ENCODE measurements around the gene ZNF618.

Gene ZNF618

GRCh38 chr9:114086607-114087006 lies 210.5 kb downstream of the ZNF618 start:
- DNase-seq, result no peak

- no peak for DNase-seq
These were observed 211.6 kb downstream of the ZNF618 start for GRCh38 chr9:114087721-114088120.

DNA sequence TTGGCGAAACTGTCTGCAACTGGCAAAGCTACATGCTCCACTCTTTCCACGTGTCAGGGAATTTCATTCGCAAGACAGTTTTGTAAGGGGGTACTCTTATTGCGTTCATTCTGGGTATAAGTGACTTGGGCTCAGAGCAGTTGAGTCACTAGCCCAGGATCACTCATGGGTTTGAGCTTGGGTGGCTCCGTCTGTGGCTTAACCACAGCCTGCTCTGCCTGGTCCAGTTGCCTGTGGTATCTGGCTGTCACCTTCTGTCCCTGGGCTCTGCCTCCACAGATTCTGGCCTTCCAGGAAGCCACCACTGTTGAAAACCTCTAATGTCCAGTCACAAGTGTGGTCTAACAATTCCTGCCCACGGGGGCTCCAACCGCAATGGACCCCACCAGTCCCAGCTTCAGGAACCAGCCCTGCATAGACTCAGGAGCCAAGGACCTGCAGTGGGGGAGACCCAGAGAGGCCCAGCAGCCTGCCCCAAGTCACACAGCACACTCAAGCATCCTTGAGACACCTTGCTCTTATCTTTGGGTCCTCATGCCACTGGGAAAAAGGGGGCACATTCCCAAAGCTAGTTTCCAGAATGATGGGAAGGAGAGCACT lies 212.6 kb downstream of the ZNF618 start:
- no peak for DNase-seq

GRCh38 chr9:114089206-114089840 lies 213.2 kb downstream of the ZNF618 start:
- no peak for DNase-seq

DNA sequence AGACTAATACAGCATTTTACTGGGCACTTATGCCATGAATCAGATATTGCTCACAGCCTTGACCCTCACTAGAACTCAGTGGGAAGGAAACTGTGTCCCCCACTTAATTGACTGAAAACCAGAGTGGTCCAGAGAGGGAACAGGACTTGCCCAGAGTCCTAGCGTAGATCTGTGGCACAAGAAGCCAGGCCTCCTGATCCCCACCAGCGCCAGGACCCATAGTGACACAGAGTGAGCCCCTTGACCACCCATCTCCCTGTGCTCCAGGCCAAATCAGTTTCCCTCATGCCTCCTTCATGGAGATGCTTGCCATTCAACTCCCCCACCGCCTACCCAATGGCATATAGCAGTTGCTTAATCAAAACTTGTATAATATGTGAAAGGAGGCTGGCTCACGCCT lies 214.7 kb downstream of the ZNF618 start:
- DNase-seq, result no peak

GRCh38 chr9:114091711-114092110 lies 215.6 kb downstream of the ZNF618 start:
- DNase-seq, result no peak

DNA sequence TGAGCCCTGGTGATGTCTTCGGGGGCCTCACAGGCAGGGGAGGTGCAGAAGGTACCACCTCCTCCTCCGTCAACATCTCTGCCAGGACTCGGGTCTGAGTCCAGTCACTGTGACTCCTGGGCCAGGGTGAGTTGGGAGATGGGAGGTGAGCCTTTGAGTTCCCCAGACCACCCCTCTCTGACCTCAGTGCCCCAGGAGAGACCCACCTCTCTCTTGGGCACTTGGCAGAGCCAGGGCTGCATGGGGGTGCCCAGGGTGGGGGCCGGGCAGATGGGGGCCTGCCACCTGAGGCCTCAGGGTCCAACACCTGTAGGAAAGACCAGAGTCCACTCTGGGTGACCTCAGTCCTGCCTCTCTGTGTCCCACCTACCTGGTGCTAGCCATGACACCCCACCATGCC lies 216.2 kb downstream of the ZNF618 start:
- DNase-seq, result no peak

DNA sequence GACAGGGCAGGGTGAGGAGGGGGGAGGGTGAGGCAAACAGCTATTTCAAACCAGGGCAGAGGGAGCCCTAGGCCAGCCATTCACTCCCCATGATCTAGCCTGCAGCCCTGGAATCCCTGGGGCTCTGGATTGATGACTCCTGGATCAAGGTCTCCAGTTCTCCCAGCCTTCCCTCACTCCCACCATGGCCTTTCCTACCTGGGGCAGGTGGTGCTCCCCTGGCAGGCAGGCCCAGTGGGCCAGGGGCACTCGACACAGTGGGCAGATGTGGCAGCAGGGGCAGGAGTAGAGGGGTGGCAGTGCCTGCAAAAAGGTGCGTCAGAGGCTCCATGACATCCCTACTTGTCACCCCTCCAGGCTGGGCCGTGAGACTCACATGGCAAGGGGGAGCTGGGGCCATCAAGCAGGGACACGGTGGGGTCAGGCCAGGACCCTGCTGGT lies 216.9 kb downstream of the ZNF618 start:
- no peak for DNase-seq

- DNase-seq, result no peak
These were observed 217.8 kb downstream of the ZNF618 start for GRCh38 chr9:114093761-114094505.

GRCh38 chr9:114094971-114095370 lies 218.9 kb downstream of the ZNF618 start:
- no peak for DNase-seq

DNA sequence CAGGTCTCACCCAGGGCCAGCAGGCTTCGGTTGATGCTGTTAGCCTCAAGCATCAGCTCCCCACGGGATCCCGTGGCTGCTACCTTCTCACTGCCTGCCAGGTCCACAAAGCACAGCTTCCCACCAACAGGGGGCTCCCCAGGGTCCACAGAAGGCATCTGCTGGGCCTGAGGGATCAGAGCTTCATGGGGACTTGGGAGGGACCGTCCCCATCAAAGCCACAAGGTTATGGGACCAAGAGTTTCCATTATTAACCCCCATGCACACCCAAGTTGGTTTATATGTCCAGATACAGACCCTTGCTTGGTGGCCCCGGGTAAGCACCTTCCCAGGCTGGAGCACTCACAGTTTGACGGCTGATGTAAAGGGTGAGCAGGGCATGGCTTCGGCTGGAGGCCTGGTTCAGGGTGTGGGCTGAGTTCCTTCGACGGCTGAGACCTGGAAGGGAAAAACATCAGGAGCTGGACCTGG lies 220.0 kb downstream of the ZNF618 start:
- DNase-seq, result no peak

DNA sequence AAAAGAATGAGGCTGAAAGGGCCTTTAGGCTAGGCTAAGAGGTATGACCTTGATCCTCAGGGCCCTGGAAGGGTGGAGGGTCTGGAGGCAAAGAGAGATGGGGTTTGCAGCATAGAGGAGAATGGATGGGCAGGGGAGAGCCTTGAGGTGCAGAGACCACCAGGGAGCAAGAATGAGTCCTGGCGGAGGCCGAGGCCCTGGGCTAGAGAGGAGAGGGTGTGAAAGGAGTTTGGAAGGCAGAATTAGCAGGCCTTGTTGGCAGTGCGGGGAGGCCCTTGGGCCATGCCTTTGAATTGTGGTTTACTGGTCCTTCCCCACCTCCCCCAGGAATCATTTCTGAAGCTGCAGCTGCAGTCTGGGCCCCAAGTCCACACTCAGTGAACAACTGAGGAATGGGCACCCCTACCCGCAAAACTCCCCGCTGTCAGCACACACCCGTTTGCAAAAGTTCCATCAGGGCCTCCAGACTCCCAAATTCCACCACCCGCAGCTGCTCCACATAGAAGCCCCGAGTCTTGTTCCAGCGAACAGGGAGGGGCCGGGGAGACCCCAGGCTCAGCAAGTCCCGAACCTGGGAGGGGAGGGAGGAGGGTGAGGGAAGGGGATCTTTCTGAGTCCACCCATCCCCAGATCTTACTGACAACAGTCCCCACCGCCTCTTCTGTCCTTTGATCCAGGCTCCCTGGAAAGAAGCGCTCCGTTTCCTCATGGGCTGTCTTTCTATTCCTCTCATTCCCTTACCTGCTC lies 220.9 kb downstream of the ZNF618 start:
- no peak for DNase-seq

- DNase-seq, result no peak
These were observed 221.5 kb downstream of the ZNF618 start for GRCh38 chr9:114097613-114098020.

DNA sequence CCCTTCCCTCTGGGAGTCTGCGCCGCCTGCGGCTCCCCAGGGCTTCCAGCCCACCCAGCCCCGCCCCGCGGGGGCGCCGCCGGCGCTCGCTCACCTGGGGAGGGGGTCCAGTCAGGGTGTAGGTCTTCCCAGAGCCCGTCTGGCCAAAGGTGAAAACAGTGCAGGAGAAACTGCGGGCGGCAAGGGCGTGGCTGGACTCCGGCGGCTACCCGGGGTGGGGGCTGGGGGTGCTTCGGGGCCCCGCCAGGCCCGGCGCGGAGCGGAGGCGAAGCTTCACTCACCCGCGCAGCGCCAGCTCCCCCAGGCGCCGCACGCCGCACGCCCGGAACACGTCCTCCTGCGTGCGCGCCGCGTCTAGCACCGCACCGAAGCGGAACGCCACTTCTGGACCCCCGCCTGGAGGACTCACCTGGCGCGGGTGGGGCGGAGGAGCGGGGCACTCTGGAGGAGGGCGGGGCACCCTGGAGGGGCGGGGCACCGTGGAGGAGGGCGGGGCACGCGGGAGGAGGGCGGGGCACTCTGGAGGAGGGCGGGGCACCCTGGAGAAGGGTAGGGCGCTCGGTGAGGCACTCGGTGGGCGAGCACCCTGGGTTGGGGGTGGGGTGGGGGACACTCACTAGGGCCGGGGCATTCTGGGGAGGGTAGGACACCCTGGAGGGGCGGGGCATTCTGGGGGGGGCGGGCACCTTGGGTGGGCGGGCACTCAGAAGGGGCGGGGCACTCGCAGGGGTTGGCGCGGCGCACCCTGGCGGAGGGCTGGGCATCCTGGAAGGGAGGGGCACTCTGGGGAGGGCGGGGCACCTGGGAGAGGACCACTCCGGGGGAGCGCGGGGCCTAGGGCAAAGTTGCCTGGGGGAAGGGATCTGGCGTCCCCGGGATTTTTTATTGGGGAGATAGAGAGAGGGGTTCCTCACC lies 222.2 kb downstream of the ZNF618 start:
- DNase-seq, result no peak

GRCh38 chr9:114098936-114099668 lies 223.0 kb downstream of the ZNF618 start, which contains the start of gene KIF12:
Gene KIF12, minus strand, starts transcription at chr9:114099292. Its CDS starts 16 bp downstream, at chr9:114099276.
- no peak for DNase-seq

GRCh38 chr9:114099669-114100270 lies 223.7 kb downstream of the ZNF618 start:
- DNase-seq, result no peak

DNA sequence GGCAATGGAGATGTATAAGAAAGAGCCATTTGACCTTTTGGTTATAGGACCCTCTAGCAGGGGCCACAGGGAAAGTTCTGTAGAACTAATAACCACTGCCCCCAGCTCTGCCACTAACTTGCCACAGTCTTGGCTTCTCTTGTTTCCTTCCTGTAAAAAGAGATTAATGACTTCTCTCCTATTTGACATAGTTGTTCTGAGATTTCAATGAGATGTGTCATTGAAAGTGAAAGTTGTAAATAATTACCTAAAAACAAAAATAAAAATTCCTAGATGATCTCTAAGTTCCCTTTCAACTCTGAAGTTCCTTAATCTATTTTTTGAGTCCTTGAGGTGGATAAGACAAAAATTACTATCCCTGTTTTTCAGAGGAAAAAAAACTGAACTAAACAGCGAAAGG lies 224.4 kb downstream of the ZNF618 start:
- DNase-seq, result no peak

DNA sequence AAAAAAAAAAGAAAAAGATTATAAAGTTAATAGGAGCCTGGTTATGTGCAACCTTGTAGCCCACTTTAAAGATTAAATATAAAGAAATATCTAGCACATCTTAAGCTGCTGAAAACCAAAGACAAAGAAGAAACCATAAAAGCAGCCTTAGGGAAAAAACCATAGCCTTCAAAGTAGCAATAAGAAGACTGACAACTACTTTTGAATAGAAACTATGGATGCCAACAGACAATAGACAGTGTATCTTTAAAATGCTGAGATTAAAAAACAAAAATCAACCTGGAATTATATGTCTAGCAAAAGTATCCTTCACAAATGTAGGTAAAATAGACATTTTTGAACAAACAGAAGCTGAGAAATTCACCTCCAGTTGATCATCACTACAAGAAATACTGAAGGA lies 226.4 kb downstream of the ZNF618 start:
- DNase-seq, result no peak

- DNase-seq, result no peak
These were observed 229.1 kb downstream of the ZNF618 start for GRCh38 chr9:114105236-114105635.
